ENCODE measurements around the gene PPP6R1. TPM values are rescaled to one million over a fixed set of nuclear protein-coding genes. Genes with fewer than 3 reads are reported as not detected.

PPP6R1 gene
- total RNA-seq, 1 experiment from 2014 or later, result 113 TPM

GRCh38 chr19:55304980-55305379 lies 46.2 kb upstream of the PPP6R1 start:
- ChIA-PET POLR2A (no interaction called here), CTCF (no interaction called here)
- Mint-ChIP-seq H3K4me3 (ENCODE audit: unreplicated experiment) (no peak overlapping the region), H3K27me3 (ENCODE audit: insufficient read depth, unreplicated experiment) (no peaks in the 10 kb centered on the region), H3K9me3 (ENCODE audit: unreplicated experiment) (no peaks in the 10 kb centered on the region), H3K4me1 (ENCODE audit: low read depth, unreplicated experiment) (no peaks in the 10 kb centered on the region), H3K36me3 (ENCODE audit: insufficient read depth, unreplicated experiment) (peaks cover 41% of the 10 kb centered on the region), H3K27ac (ENCODE audit: unreplicated experiment) (no peak overlapping the region)
- H3K27me3 ChIP-seq (replicated peaks; ENCODE audit: control insufficient read depth, insufficient read depth, low read length), result no peaks in the 10 kb centered on the region
- H3K36me3 ChIP-seq (ENCODE audit: control insufficient read depth, insufficient read depth, low read length), result peaks cover 6% of the 10 kb centered on the region
- TF ChIP-seq, protein P1, sequence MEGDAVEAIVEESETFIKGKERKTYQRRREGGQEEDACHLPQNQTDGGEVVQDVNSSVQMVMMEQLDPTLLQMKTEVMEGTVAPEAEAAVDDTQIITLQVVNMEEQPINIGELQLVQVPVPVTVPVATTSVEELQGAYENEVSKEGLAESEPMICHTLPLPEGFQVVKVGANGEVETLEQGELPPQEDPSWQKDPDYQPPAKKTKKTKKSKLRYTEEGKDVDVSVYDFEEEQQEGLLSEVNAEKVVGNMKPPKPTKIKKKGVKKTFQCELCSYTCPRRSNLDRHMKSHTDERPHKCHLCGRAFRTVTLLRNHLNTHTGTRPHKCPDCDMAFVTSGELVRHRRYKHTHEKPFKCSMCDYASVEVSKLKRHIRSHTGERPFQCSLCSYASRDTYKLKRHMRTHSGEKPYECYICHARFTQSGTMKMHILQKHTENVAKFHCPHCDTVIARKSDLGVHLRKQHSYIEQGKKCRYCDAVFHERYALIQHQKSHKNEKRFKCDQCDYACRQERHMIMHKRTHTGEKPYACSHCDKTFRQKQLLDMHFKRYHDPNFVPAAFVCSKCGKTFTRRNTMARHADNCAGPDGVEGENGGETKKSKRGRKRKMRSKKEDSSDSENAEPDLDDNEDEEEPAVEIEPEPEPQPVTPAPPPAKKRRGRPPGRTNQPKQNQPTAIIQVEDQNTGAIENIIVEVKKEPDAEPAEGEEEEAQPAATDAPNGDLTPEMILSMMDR (IDR thresholded peaks at IDR 0.05; ENCODE audit: insufficient read depth in 1 of 2, low read depth in 1 of 2, low read length in 1 of 2, severe bottlenecking in 1 of 2, unreplicated experiment in 1 of 2), result no peak
- H3K4me1 ChIP-seq, result 0 out of 2 replicates have a peak, but pooled peaks cover 3% of the 10 kb centered on the region
- no TSS peak for BruUV-seq (replicated peaks)
- H3K9me3 ChIP-seq, result no peaks in the 10 kb centered on the region
- H3K4me3 ChIP-seq (ENCODE audit: low read depth, low read length), result no peak overlapping the region
- DNase-seq, result no peak
- intact Hi-C loops (cut with micrococcal nuclease; ENCODE audit: unreplicated experiment), result no loop called here

GRCh38 chr19:55304279-55304978 lies 45.6 kb upstream of the PPP6R1 start:
- Mint-ChIP-seq H3K9me3 (ENCODE audit: unreplicated experiment) (no peaks in the 10 kb centered on the region), H3K36me3 (ENCODE audit: insufficient read depth, unreplicated experiment) (peaks cover 39% of the 10 kb centered on the region), H3K27me3 (ENCODE audit: insufficient read depth, unreplicated experiment) (no peaks in the 10 kb centered on the region), H3K27ac (ENCODE audit: unreplicated experiment) (no peak overlapping the region), H3K4me1 (ENCODE audit: low read depth, unreplicated experiment) (no peaks in the 10 kb centered on the region), H3K4me3 (ENCODE audit: unreplicated experiment) (no peak overlapping the region)
- ChIA-PET POLR2A (no interaction called here), CTCF (no interaction called here)
- intact Hi-C loops (cut with micrococcal nuclease; ENCODE audit: unreplicated experiment), result no loop called here
- H3K27me3 ChIP-seq (replicated peaks; ENCODE audit: control insufficient read depth, insufficient read depth, low read length), result no peaks in the 10 kb centered on the region
- H3K4me3 ChIP-seq (ENCODE audit: low read depth, low read length), result no peak overlapping the region
- DNase-seq, result peak; percentile 66 to 81
- BruUV-seq (replicated peaks), result no TSS peak
- no peaks in the 10 kb centered on the region for H3K9me3 ChIP-seq
- peaks cover 6% of the 10 kb centered on the region for H3K36me3 ChIP-seq (ENCODE audit: control insufficient read depth, insufficient read depth, low read length)
- H3K4me1 ChIP-seq, result 0 out of 2 replicates have a peak, but pooled peaks cover 3% of the 10 kb centered on the region
- TF ChIP-seq, protein P1 (IDR thresholded peaks at IDR 0.05; ENCODE audit: insufficient read depth in 1 of 2, low read depth in 1 of 2, low read length in 1 of 2, severe bottlenecking in 1 of 2, unreplicated experiment in 1 of 2), result no peak

GRCh38 chr19:55303477-55303876 lies 44.7 kb upstream of the PPP6R1 start:
- intact Hi-C loops (cut with micrococcal nuclease; ENCODE audit: unreplicated experiment), result no loop called here
- POLR2A ChIA-PET, result no interaction called here
- no TSS peak for BruUV-seq (replicated peaks)
- Histone ChIP-seq H3K4me3 (ENCODE audit: low read depth, low read length) (no peak overlapping the region), H3K4me1 (0 out of 2 replicates have a peak, but pooled peaks cover 3% of the 10 kb centered on the region), H3K9me3 (no peaks in the 10 kb centered on the region), H3K27me3 (replicated peaks; ENCODE audit: control insufficient read depth, insufficient read depth, low read length) (no peaks in the 10 kb centered on the region), H3K36me3 (ENCODE audit: control insufficient read depth, insufficient read depth, low read length) (peaks cover 6% of the 10 kb centered on the region)
- CTCF ChIA-PET, result interaction anchor here (2.4 kb wide), 1 partner anchor 36 kb away, joined by 30 read pairs; the partner anchor contains the start of gene KMT5C
- H3K4me3 Mint-ChIP-seq (ENCODE audit: unreplicated experiment), result no peak overlapping the region
- no peak overlapping the region for H3K27ac Mint-ChIP-seq (ENCODE audit: unreplicated experiment)
- no peaks in the 10 kb centered on the region for H3K27me3 Mint-ChIP-seq (ENCODE audit: insufficient read depth, unreplicated experiment)
- no peaks in the 10 kb centered on the region for H3K9me3 Mint-ChIP-seq (ENCODE audit: unreplicated experiment)
- TF ChIP-seq, protein P1 (IDR thresholded peaks at IDR 0.05; ENCODE audit: insufficient read depth in 1 of 2, low read depth in 1 of 2, low read length in 1 of 2, severe bottlenecking in 1 of 2, unreplicated experiment in 1 of 2), result no peak
- H3K36me3 Mint-ChIP-seq (ENCODE audit: insufficient read depth, unreplicated experiment), result peaks cover 42% of the 10 kb centered on the region
- no peak for DNase-seq
- no peaks in the 10 kb centered on the region for H3K4me1 Mint-ChIP-seq (ENCODE audit: low read depth, unreplicated experiment)

Data from Caco-2 (cell line).